Osteoblast (primary cell): ENCODE measurements around the gene UBE4A. TPM values are rescaled to one million over a fixed set of nuclear protein-coding genes. Genes with fewer than 3 reads are reported as not detected.

Experiments
- DNase-seq: peaks from one replicate; pipeline ENCODE4 v3.0.0; 2011; ENCODE audit warnings: low spot score, mixed read lengths; ENCODE audit not compliant: insufficient read length; ENCODE audit errors: missing footprints
- H2AFZ ChIP-seq: 2 replicates; pipeline ENCODE4 v1.6.0; 2011; ENCODE audit warnings: mild to moderate bottlenecking, low read length
- H3K27ac ChIP-seq: 2 replicates; pipeline ENCODE4 v1.5.1; 2011; ENCODE audit warnings: mild to moderate bottlenecking, low read depth, low read length, moderate library complexity
- H3K27me3 ChIP-seq: 2 replicates; pipeline ENCODE4 v1.6.0; 2012; ENCODE audit warnings: mild to moderate bottlenecking, control low read depth, inconsistent platforms, low read length, moderate library complexity; ENCODE audit not compliant: insufficient read depth
- H3K36me3 ChIP-seq: 2 replicates; pipeline ENCODE4 v1.5.1; 2011; ENCODE audit warnings: mild to moderate bottlenecking, low read length, control low read depth, moderate library complexity; ENCODE audit not compliant: insufficient read depth
- H3K4me1 ChIP-seq: 2 replicates; pipeline ENCODE4 v1.5.1; 2011; ENCODE audit warnings: mild to moderate bottlenecking, low read length, control low read depth, moderate library complexity; ENCODE audit not compliant: insufficient read depth
- H3K4me2 ChIP-seq: 2 replicates; pipeline ENCODE4 v1.6.0; 2011; ENCODE audit warnings: mild to moderate bottlenecking, low read length; ENCODE audit not compliant: insufficient read depth
- H3K4me3 ChIP-seq: fragments of 200-600 bp; sonication (generic); 3 replicates; pipeline ENCODE4 v1.5.1; 2012; ENCODE audit warnings: mild to moderate bottlenecking, low read length, inconsistent platforms; ENCODE audit not compliant: insufficient read depth
- H3K79me2 ChIP-seq: 2 replicates; pipeline ENCODE4 v1.6.0; 2012; ENCODE audit warnings: mild to moderate bottlenecking, low read length, control low read depth, inconsistent platforms; ENCODE audit not compliant: insufficient read depth
- H3K9me3 ChIP-seq: 2 replicates; pipeline ENCODE4 v1.5.1; 2011; ENCODE audit warnings: low read depth, low read length, control low read depth
- H4K20me1 ChIP-seq: 2 replicates; pipeline ENCODE4 v1.6.0; 2012; ENCODE audit warnings: mild to moderate bottlenecking, low read length, control low read depth; ENCODE audit not compliant: insufficient read depth
- total RNA-seq: library from RNA; depleted of rRNA; stranded (reverse); fragments of >200 nt; gene quantifications from 2 replicates; pipeline ENCODE4 v1.2.3, GENCODE V29; 2012
- TF ChIP-seq, protein P1 (sequence below): IDR thresholded peaks from 2 replicates; pipeline ENCODE4 v1.5.1; 2011; ENCODE audit warnings: mild to moderate bottlenecking, low read depth, low read length, moderate library complexity; ENCODE audit errors: extremely low read depth

UBE4A gene
- total RNA-seq, 1 donor, result 63.0 TPM

DNA sequence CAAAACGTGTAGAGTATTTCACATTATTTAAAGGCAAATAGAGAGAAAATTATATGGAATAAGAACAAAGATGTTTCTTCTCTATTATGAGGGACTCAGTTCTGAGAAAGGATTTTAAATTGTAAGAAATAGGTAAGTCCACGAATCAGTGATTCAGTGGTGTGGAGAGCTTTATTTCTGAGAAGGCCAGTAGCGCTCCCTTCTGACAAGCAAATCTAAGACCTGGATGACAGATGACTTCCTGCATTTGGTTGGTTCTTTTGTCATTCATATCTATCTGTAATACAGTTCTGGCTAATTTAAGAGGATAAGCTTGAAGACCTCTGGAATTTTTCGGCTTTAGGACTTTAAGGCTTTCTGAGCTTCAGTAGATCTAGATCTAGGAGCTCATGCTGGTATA lies 47.9 kb upstream of the UBE4A start:
- no peaks in the 10 kb centered on the region for H3K36me3 ChIP-seq
- DNase-seq, result no peak
- no peak overlapping the region for H3K4me3 ChIP-seq
- H2AFZ ChIP-seq, result no peak overlapping the region
- no peaks in the 10 kb centered on the region for H3K79me2 ChIP-seq
- H3K4me1 ChIP-seq, result no peaks in the 10 kb centered on the region
- TF ChIP-seq, protein P1, sequence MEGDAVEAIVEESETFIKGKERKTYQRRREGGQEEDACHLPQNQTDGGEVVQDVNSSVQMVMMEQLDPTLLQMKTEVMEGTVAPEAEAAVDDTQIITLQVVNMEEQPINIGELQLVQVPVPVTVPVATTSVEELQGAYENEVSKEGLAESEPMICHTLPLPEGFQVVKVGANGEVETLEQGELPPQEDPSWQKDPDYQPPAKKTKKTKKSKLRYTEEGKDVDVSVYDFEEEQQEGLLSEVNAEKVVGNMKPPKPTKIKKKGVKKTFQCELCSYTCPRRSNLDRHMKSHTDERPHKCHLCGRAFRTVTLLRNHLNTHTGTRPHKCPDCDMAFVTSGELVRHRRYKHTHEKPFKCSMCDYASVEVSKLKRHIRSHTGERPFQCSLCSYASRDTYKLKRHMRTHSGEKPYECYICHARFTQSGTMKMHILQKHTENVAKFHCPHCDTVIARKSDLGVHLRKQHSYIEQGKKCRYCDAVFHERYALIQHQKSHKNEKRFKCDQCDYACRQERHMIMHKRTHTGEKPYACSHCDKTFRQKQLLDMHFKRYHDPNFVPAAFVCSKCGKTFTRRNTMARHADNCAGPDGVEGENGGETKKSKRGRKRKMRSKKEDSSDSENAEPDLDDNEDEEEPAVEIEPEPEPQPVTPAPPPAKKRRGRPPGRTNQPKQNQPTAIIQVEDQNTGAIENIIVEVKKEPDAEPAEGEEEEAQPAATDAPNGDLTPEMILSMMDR, result no peak
- H3K4me2 ChIP-seq, result no peak overlapping the region
- no peak overlapping the region for H3K27ac ChIP-seq
- peaks cover 3% of the 10 kb centered on the region for H3K27me3 ChIP-seq
- no peaks in the 10 kb centered on the region for H4K20me1 ChIP-seq
- no peaks in the 10 kb centered on the region for H3K9me3 ChIP-seq

DNA sequence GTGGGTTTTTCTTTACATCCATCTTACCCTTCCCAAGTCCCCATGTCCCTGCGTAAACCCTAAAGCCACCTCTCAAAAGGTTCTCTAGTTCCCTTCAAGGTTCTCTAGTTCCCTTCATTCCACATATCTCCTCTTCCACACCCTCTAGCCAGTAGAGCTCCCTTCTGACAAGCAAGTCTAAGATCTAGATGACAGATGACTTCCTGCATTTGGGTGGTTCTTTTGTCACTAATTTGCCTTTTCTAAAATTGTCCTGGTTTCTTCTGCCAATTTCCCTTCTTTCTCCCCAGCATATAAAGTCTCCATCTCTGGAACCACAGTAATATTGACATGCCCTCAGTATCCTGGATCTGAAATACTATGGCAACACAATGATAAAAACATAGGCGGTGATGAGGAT lies 47.1 kb upstream of the UBE4A start:
- Histone ChIP-seq H3K27me3 (peaks cover 3% of the 10 kb centered on the region), H3K79me2 (no peaks in the 10 kb centered on the region), H3K9me3 (no peaks in the 10 kb centered on the region), H4K20me1 (no peaks in the 10 kb centered on the region), H3K4me1 (peaks cover 3% of the 10 kb centered on the region), H3K36me3 (no peaks in the 10 kb centered on the region), H2AFZ (no peak overlapping the region), H3K27ac (no peak overlapping the region), H3K4me2 (no peak overlapping the region), H3K4me3 (no peak overlapping the region)
- DNase-seq, result no peak
- TF ChIP-seq, protein P1, result no peak

DNA sequence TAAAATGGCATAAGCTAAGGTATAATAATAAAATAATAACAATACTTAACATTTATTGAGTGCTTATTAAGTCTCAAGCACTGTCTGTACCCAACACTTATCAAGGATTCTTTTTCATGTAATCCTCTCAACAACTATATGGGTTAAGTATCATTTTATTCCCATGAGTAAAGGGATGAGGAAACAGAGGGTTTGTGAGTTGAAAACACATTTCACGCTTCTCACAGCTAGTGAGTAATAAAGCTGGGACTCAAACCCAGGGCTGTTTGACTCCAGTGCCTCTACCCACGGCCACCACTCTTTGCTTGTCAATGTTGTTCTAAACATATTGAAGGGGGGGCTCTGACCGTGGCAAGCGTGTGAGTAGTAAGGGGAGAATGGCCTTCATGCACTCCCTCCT lies 46.2 kb upstream of the UBE4A start:
- no peak overlapping the region for H3K4me2 ChIP-seq
- H3K27ac ChIP-seq, result no peak overlapping the region
- H4K20me1 ChIP-seq, result no peaks in the 10 kb centered on the region
- H3K9me3 ChIP-seq, result no peaks in the 10 kb centered on the region
- no peaks in the 10 kb centered on the region for H3K36me3 ChIP-seq
- H2AFZ ChIP-seq, result no peak overlapping the region
- no peak overlapping the region for H3K4me3 ChIP-seq
- H3K79me2 ChIP-seq, result no peaks in the 10 kb centered on the region
- peaks cover 3% of the 10 kb centered on the region for H3K27me3 ChIP-seq
- TF ChIP-seq, protein P1, result no peak
- DNase-seq, result no peak
- peaks cover 3% of the 10 kb centered on the region for H3K4me1 ChIP-seq

DNA sequence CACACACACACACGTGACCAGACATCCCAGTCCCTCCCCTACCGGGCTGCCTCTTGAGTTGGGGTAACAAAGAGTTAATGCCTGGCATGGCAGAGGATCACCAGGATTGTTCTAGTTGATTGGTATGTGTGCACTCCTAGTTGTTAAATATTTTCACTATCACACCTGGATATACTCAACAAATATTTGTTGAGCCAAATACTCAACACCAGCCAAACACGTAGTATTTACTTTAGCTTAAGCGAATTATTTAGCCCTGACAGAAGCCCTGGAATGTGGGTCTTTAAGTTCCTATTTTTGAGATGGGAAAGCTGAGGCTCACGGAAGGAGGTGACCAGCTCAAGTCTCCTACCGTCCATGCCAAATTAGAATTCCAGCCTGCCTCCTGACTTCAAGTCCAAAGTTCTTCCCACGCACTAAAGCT lies 44.4 kb upstream of the UBE4A start:
- H2AFZ ChIP-seq, result no peak overlapping the region
- no peak for DNase-seq
- H3K9me3 ChIP-seq, result no peaks in the 10 kb centered on the region
- TF ChIP-seq, protein P1, result no peak
- H3K27me3 ChIP-seq, result peaks cover 3% of the 10 kb centered on the region
- H3K79me2 ChIP-seq, result no peaks in the 10 kb centered on the region
- no peaks in the 10 kb centered on the region for H4K20me1 ChIP-seq
- H3K27ac ChIP-seq, result no peak overlapping the region
- peaks cover 3% of the 10 kb centered on the region for H3K4me1 ChIP-seq
- no peaks in the 10 kb centered on the region for H3K36me3 ChIP-seq
- H3K4me3 ChIP-seq, result no peak overlapping the region
- H3K4me2 ChIP-seq, result no peak overlapping the region
